Calu3 (cell line): ENCODE data around the gene CPPED1. TPM values are rescaled to one million over a fixed set of nuclear protein-coding genes. Genes with fewer than 3 reads are reported as not detected.

Source experiments
- BruUV-seq: library from RNA; stranded (reverse); fragments of 400-500 nt; replicated peaks from 2 replicates; lab custom pipeline; 2021; lab: Mats Ljungman, UMichigan
- CTCF ChIA-PET: fragments of 300-600 bp; sonication (Branson Sonifier 250); formaldehyde crosslinking; loops from one replicate; lab custom pipeline; 2022; ENCODE audit warnings: antibody characterized with exemption; lab: Charles Lee
- DNase-seq: peaks from one replicate; pipeline ENCODE4 v3.0.0; 2022
- H3K27ac Mint-ChIP-seq: one replicate; pipeline ENCODE4 v1.8.0; 2022; ENCODE audit warnings: mixed read lengths; ENCODE audit not compliant: unreplicated experiment
- H3K27me3 Mint-ChIP-seq: one replicate; pipeline ENCODE4 v1.8.0; 2022; ENCODE audit warnings: mixed read lengths; ENCODE audit not compliant: unreplicated experiment
- H3K36me3 Mint-ChIP-seq: one replicate; pipeline ENCODE4 v1.8.0; 2022; ENCODE audit warnings: mild to moderate bottlenecking, moderate library complexity, mixed read lengths; ENCODE audit not compliant: insufficient read depth, unreplicated experiment
- H3K4me1 Mint-ChIP-seq: one replicate; pipeline ENCODE4 v1.8.0; 2022; ENCODE audit warnings: mild to moderate bottlenecking, low read depth, mixed read lengths; ENCODE audit not compliant: unreplicated experiment
- H3K4me3 Mint-ChIP-seq: one replicate; pipeline ENCODE4 v1.8.0; 2022; ENCODE audit warnings: mild to moderate bottlenecking, low read depth, moderate library complexity, mixed read lengths; ENCODE audit not compliant: unreplicated experiment
- H3K9me3 Mint-ChIP-seq: one replicate; pipeline ENCODE4 v1.8.0; 2022; ENCODE audit warnings: low read depth, mixed read lengths; ENCODE audit not compliant: unreplicated experiment
- intact Hi-C: fragments of 100-400 bp; cut with micrococcal nuclease; formaldehyde crosslinking; loops from one replicate; pipeline ENCODE4 v1.10.0; 2022; ENCODE audit not compliant: unreplicated experiment
- total RNA-seq: library from RNA; stranded (reverse); gene quantifications from 2 replicates; pipeline ENCODE4 v1.2.3, GENCODE V29; 2022
- TF ChIP-seq, protein P1 (sequence below): fragments of 200-600 bp; IDR thresholded peaks from one replicate; pipeline ENCODE4 v1.8.0; 2022; ENCODE audit warnings: antibody characterized with exemption; ENCODE audit not compliant: unreplicated experiment

CPPED1 gene
- total RNA-seq, 1 experiment from 2014 or later = not detected

DNA sequence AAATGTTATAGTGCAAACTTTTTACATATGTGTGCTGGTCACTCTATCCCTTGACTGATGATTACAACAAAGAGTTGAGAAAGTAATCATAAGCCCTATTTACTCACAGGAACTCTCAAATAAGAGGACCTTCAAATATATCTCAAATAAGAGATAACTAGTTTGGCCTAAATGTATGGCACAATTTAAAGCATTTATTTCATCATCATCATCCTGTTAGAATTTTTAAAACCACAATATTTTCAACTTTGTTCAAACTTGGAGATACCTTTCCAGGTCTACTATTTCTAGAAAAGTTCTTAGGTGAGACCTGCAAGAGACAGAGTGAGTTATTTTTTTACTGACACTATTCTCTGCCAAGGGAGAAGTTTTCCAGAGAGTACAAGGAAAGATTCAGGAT, 5.5 kb downstream of the CPPED1 start:
- DNase-seq = no peak
- H3K36me3 Mint-ChIP-seq = peaks cover 2% of the 10 kb centered on the region
- CTCF ChIA-PET = no interaction called here
- H3K4me3 Mint-ChIP-seq = no peak overlapping the region
- H3K27me3 Mint-ChIP-seq = no peaks in the 10 kb centered on the region
- TF ChIP-seq, protein P1, sequence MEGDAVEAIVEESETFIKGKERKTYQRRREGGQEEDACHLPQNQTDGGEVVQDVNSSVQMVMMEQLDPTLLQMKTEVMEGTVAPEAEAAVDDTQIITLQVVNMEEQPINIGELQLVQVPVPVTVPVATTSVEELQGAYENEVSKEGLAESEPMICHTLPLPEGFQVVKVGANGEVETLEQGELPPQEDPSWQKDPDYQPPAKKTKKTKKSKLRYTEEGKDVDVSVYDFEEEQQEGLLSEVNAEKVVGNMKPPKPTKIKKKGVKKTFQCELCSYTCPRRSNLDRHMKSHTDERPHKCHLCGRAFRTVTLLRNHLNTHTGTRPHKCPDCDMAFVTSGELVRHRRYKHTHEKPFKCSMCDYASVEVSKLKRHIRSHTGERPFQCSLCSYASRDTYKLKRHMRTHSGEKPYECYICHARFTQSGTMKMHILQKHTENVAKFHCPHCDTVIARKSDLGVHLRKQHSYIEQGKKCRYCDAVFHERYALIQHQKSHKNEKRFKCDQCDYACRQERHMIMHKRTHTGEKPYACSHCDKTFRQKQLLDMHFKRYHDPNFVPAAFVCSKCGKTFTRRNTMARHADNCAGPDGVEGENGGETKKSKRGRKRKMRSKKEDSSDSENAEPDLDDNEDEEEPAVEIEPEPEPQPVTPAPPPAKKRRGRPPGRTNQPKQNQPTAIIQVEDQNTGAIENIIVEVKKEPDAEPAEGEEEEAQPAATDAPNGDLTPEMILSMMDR = no peak
- no TSS peak for BruUV-seq
- no peak overlapping the region for H3K27ac Mint-ChIP-seq
- intact Hi-C loops = no loop called here
- H3K4me1 Mint-ChIP-seq = peaks cover 8% of the 10 kb centered on the region
- peaks cover 3% of the 10 kb centered on the region for H3K9me3 Mint-ChIP-seq

DNA sequence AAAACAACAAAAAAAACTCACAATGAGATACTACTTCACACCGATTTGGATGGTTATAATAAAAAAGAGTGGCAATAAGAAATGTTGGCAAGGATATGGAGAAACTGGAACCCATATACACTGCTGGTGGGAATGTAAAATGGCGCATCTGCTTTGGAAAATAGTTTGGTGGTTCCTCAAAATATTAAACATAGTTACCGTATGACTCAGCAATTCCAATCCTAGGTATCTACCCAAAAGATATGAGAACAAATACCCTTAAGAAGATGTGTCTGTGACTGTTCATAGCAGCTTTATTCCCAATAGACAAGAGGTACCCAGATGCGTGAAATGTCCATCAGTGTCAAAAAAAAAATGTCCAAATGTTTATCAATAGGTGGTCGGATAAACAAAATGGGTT, 7.2 kb downstream of the CPPED1 start:
- Mint-ChIP-seq H3K27me3 (no peaks in the 10 kb centered on the region), H3K9me3 (peaks cover 6% of the 10 kb centered on the region)

DNA sequence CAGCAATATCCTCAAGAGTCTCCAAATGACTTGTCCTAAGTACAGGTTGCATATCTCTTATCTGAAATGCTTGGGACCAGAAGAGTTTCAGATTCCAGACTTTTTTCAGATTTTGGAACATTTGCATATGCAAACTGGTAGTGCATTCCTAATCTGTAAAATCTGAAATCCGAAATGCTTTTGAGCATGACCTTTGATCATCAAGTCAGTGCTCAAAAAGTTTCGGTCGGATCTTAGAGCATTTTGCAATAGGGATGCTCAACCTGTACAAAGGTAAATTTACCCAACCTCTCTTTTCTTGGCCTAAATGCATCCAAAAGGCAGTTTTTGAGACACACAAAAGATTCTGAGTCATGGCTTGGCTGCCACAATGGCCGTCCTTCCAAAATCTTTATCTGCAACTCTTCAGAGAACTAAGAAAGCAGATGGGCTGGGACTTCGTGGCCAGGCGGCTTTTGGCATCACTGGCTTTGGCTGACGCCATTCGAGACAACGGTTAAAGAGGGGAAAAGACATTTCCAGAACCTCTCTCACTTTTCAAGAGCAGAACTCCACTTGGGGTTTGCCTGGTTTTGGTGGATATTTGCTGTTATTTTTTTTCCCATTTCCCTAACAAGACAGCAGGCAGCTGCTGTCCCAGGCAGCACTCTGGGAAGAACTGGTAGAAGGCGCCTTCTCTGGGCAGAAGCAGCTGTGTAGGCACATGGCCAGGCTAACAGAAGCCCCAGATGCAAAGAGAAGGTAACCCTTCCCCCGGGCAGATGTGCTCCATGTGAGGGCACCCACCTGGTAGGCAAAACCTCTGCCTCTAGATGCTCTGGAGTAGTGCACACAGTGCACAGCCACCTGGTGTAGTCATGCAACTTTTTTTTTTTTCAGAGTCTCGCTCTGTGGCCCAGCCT, 8.9 kb downstream of the CPPED1 start:
- Mint-ChIP-seq H3K27ac (no peak overlapping the region), H3K36me3 (no peaks in the 10 kb centered on the region), H3K4me3 (no peak overlapping the region), H3K9me3 (peaks cover 2% of the 10 kb centered on the region), H3K27me3 (no peaks in the 10 kb centered on the region), H3K4me1 (no peaks in the 10 kb centered on the region)
- TF ChIP-seq, protein P1 = no peak
- intact Hi-C loops = no loop called here
- CTCF ChIA-PET = interaction anchor here (0.6 to 0.7 kb wide), 3 partner anchors 7 to 43 kb away, joined by 3 to 4 read pairs (median 3); no protein-coding TSS in a partner anchor
- no TSS peak for BruUV-seq
- DNase-seq = no peak

More for the DNA sequence above, 7.2 kb downstream of the CPPED1 start:
- Mint-ChIP-seq H3K4me3 (no peak overlapping the region), H3K36me3 (no peaks in the 10 kb centered on the region), H3K27ac (no peak overlapping the region), H3K4me1 (peaks cover 2% of the 10 kb centered on the region)
- CTCF ChIA-PET = no interaction called here
- BruUV-seq = no TSS peak
- no peak for DNase-seq
- intact Hi-C loops = no loop called here
- TF ChIP-seq, protein P1 = no peak

DNA sequence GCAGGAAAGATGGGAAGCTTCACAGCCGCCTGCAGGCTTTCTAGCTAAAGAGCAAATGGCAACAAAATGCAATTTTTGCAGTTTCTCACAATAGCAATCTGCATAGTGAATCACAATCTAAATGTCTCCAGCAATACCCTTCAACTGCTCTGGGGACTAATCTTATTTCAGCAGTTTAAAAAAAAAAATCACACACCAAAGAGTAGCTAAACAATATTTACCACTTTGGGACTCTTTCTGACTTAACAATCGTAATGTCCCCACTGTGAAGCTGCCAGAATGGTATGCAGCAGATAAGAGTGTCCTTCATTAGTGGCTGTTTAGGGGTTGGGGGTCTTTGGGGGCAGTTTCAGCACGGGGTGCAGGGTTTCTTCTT, 9.8 kb downstream of the CPPED1 start:
- CTCF ChIA-PET = no interaction called here
- intact Hi-C loops = no loop called here
- Mint-ChIP-seq H3K9me3 (peaks cover 2% of the 10 kb centered on the region), H3K4me3 (no peak overlapping the region), H3K4me1 (no peaks in the 10 kb centered on the region), H3K27ac (no peak overlapping the region), H3K27me3 (no peaks in the 10 kb centered on the region), H3K36me3 (no peaks in the 10 kb centered on the region)
- BruUV-seq = no TSS peak
- DNase-seq = no peak
- TF ChIP-seq, protein P1 = no peak
